ENCODE results near the gene CCDC71L.

Gene CCDC71L

GRCh38 chr7:106623853-106624252 is 37.1 kb downstream of the CCDC71L start:
- Histone ChIP-seq H3K36me3 (ENCODE audit: control insufficient read depth, insufficient read depth, low read length) (no peaks in the 10 kb centered on the region), H3K9me3 (ENCODE audit: control insufficient read depth, low read length) (no peaks in the 10 kb centered on the region), H3K4me3 (ENCODE audit: insufficient read depth, low read depth, low read length) (no peak overlapping the region), H3K27me3 (ENCODE audit: control insufficient read depth, insufficient read depth, low read length, poor library complexity, severe bottlenecking) (no peaks in the 10 kb centered on the region), H3K4me1 (ENCODE audit: control insufficient read depth, insufficient read depth, low read length) (no peaks in the 10 kb centered on the region), H3K27ac (ENCODE audit: insufficient read depth, low read depth, low read length, poor library complexity, severe bottlenecking) (no peak overlapping the region)

GRCh38 chr7:106623315-106623660 is 37.7 kb downstream of the CCDC71L start:
- Histone ChIP-seq H3K27me3 (ENCODE audit: control insufficient read depth, insufficient read depth, low read length, poor library complexity, severe bottlenecking) (no peaks in the 10 kb centered on the region), H3K27ac (ENCODE audit: insufficient read depth, low read depth, low read length, poor library complexity, severe bottlenecking) (no peak overlapping the region), H3K4me1 (ENCODE audit: control insufficient read depth, insufficient read depth, low read length) (no peaks in the 10 kb centered on the region), H3K4me3 (ENCODE audit: insufficient read depth, low read depth, low read length) (no peak overlapping the region), H3K9me3 (ENCODE audit: control insufficient read depth, low read length) (no peaks in the 10 kb centered on the region), H3K36me3 (ENCODE audit: control insufficient read depth, insufficient read depth, low read length) (no peaks in the 10 kb centered on the region)
- 42 to 89% methylated on average over 1 to 2 of the region's 2 CpGs for WGBS, 2 experiments

- no peaks in the 10 kb centered on the region for H3K9me3 ChIP-seq (ENCODE audit: control insufficient read depth, low read length)
- H3K27ac ChIP-seq (ENCODE audit: insufficient read depth, low read depth, low read length, poor library complexity, severe bottlenecking) = no peak overlapping the region
- 100% methylated on average over 1 of the region's 1 CpG; no CpG with 5 or more reads in 1 of the 2 experiments for WGBS, 2 experiments
- no peaks in the 10 kb centered on the region for H3K4me1 ChIP-seq (ENCODE audit: control insufficient read depth, insufficient read depth, low read length)
- H3K36me3 ChIP-seq (ENCODE audit: control insufficient read depth, insufficient read depth, low read length) = no peaks in the 10 kb centered on the region
- no peak overlapping the region for H3K4me3 ChIP-seq (ENCODE audit: insufficient read depth, low read depth, low read length)
- no peaks in the 10 kb centered on the region for H3K27me3 ChIP-seq (ENCODE audit: control insufficient read depth, insufficient read depth, low read length, poor library complexity, severe bottlenecking)
Observed at GRCh38 chr7:106622654-106623314, 38.2 kb downstream of the CCDC71L start.

- Histone ChIP-seq H3K27ac (ENCODE audit: insufficient read depth, low read depth, low read length, poor library complexity, severe bottlenecking) (no peak overlapping the region), H3K9me3 (ENCODE audit: control insufficient read depth, low read length) (no peaks in the 10 kb centered on the region), H3K27me3 (ENCODE audit: control insufficient read depth, insufficient read depth, low read length, poor library complexity, severe bottlenecking) (no peaks in the 10 kb centered on the region), H3K36me3 (ENCODE audit: control insufficient read depth, insufficient read depth, low read length) (no peaks in the 10 kb centered on the region), H3K4me1 (ENCODE audit: control insufficient read depth, insufficient read depth, low read length) (no peaks in the 10 kb centered on the region), H3K4me3 (ENCODE audit: insufficient read depth, low read depth, low read length) (no peak overlapping the region)
- 89 to 90% methylated on average over 4 of the region's 4 CpGs for whole genome bisulfite sequencing, 2 experiments
Observed at GRCh38 chr7:106621393-106622132, 39.4 kb downstream of the CCDC71L start.

- H3K9me3 ChIP-seq (ENCODE audit: control insufficient read depth, low read length) = no peaks in the 10 kb centered on the region
- H3K4me3 ChIP-seq (ENCODE audit: insufficient read depth, low read depth, low read length) = no peak overlapping the region
- H3K27ac ChIP-seq (ENCODE audit: insufficient read depth, low read depth, low read length, poor library complexity, severe bottlenecking) = no peak overlapping the region
- 100% methylated on average over 1 of the region's 2 CpGs for whole genome bisulfite sequencing, 2 experiments
- no peaks in the 10 kb centered on the region for H3K36me3 ChIP-seq (ENCODE audit: control insufficient read depth, insufficient read depth, low read length)
- H3K27me3 ChIP-seq (ENCODE audit: control insufficient read depth, insufficient read depth, low read length, poor library complexity, severe bottlenecking) = no peaks in the 10 kb centered on the region
- no peaks in the 10 kb centered on the region for H3K4me1 ChIP-seq (ENCODE audit: control insufficient read depth, insufficient read depth, low read length)
Observed at GRCh38 chr7:106620676-106621075, 40.3 kb downstream of the CCDC71L start.

GRCh38 chr7:106620034-106620433 is 40.9 kb downstream of the CCDC71L start:
- no peaks in the 10 kb centered on the region for H3K36me3 ChIP-seq (ENCODE audit: control insufficient read depth, insufficient read depth, low read length)
- H3K27me3 ChIP-seq (ENCODE audit: control insufficient read depth, insufficient read depth, low read length, poor library complexity, severe bottlenecking) = no peaks in the 10 kb centered on the region
- H3K27ac ChIP-seq (ENCODE audit: insufficient read depth, low read depth, low read length, poor library complexity, severe bottlenecking) = no peak overlapping the region
- H3K9me3 ChIP-seq (ENCODE audit: control insufficient read depth, low read length) = no peaks in the 10 kb centered on the region
- H3K4me1 ChIP-seq (ENCODE audit: control insufficient read depth, insufficient read depth, low read length) = no peaks in the 10 kb centered on the region
- no peak overlapping the region for H3K4me3 ChIP-seq (ENCODE audit: insufficient read depth, low read depth, low read length)

GRCh38 chr7:106619213-106619612 is 41.7 kb downstream of the CCDC71L start:
- Histone ChIP-seq H3K4me1 (ENCODE audit: control insufficient read depth, insufficient read depth, low read length) (no peaks in the 10 kb centered on the region), H3K36me3 (ENCODE audit: control insufficient read depth, insufficient read depth, low read length) (no peaks in the 10 kb centered on the region), H3K4me3 (ENCODE audit: insufficient read depth, low read depth, low read length) (no peak overlapping the region), H3K27me3 (ENCODE audit: control insufficient read depth, insufficient read depth, low read length, poor library complexity, severe bottlenecking) (no peaks in the 10 kb centered on the region), H3K9me3 (ENCODE audit: control insufficient read depth, low read length) (no peaks in the 10 kb centered on the region), H3K27ac (ENCODE audit: insufficient read depth, low read depth, low read length, poor library complexity, severe bottlenecking) (no peak overlapping the region)
- 92 to 98% methylated on average over 4 of the region's 4 CpGs for WGBS, 2 experiments

GRCh38 chr7:106618480-106618879 is 42.5 kb downstream of the CCDC71L start:
- Histone ChIP-seq H3K4me3 (ENCODE audit: insufficient read depth, low read depth, low read length) (no peak overlapping the region), H3K36me3 (ENCODE audit: control insufficient read depth, insufficient read depth, low read length) (no peaks in the 10 kb centered on the region), H3K27ac (ENCODE audit: insufficient read depth, low read depth, low read length, poor library complexity, severe bottlenecking) (no peak overlapping the region), H3K27me3 (ENCODE audit: control insufficient read depth, insufficient read depth, low read length, poor library complexity, severe bottlenecking) (no peaks in the 10 kb centered on the region), H3K9me3 (ENCODE audit: control insufficient read depth, low read length) (no peaks in the 10 kb centered on the region), H3K4me1 (ENCODE audit: control insufficient read depth, insufficient read depth, low read length) (no peaks in the 10 kb centered on the region)
- 71% methylated on average over 1 of the region's 1 CpG; no CpG with 5 or more reads in 1 of the 2 experiments for WGBS, 2 experiments

- Histone ChIP-seq H3K4me3 (ENCODE audit: insufficient read depth, low read depth, low read length) (no peak overlapping the region), H3K4me1 (ENCODE audit: control insufficient read depth, insufficient read depth, low read length) (no peaks in the 10 kb centered on the region), H3K36me3 (ENCODE audit: control insufficient read depth, insufficient read depth, low read length) (no peaks in the 10 kb centered on the region), H3K27ac (ENCODE audit: insufficient read depth, low read depth, low read length, poor library complexity, severe bottlenecking) (no peak overlapping the region), H3K27me3 (ENCODE audit: control insufficient read depth, insufficient read depth, low read length, poor library complexity, severe bottlenecking) (no peaks in the 10 kb centered on the region), H3K9me3 (ENCODE audit: control insufficient read depth, low read length) (no peaks in the 10 kb centered on the region)
- 90 to 91% methylated on average over 2 of the region's 2 CpGs for WGBS, 2 experiments
Observed at GRCh38 chr7:106617860-106618259, 43.1 kb downstream of the CCDC71L start.

- H3K36me3 ChIP-seq (ENCODE audit: control insufficient read depth, insufficient read depth, low read length) = no peaks in the 10 kb centered on the region
- H3K4me3 ChIP-seq (ENCODE audit: insufficient read depth, low read depth, low read length) = no peak overlapping the region
- no peaks in the 10 kb centered on the region for H3K4me1 ChIP-seq (ENCODE audit: control insufficient read depth, insufficient read depth, low read length)
- no peaks in the 10 kb centered on the region for H3K9me3 ChIP-seq (ENCODE audit: control insufficient read depth, low read length)
- no peak overlapping the region for H3K27ac ChIP-seq (ENCODE audit: insufficient read depth, low read depth, low read length, poor library complexity, severe bottlenecking)
- H3K27me3 ChIP-seq (ENCODE audit: control insufficient read depth, insufficient read depth, low read length, poor library complexity, severe bottlenecking) = no peaks in the 10 kb centered on the region
Observed at GRCh38 chr7:106616708-106617051, 44.3 kb downstream of the CCDC71L start.

Data from ectodermal cell (in vitro differentiated cells).